HCT116 (cell line): ENCODE results near the gene RAP1A. TPM values are rescaled to one million over a fixed set of nuclear protein-coding genes. Genes with fewer than 3 reads are reported as not detected.

Experiments
- ATAC-seq: fragments of 200-7000 bp; cut with Tn5 transposase; 2 replicates; pipeline ENCODE4 v1.9.1; 2020; ENCODE audit warnings: mild to moderate bottlenecking, moderate library complexity
- BruUV-seq: library from RNA; stranded (reverse); fragments of 400-500 nt; replicated peaks from 2 replicates; lab custom pipeline; 2021; lab: Mats Ljungman, UMichigan
- CTCF ChIA-PET: fragments of 300-600 bp; sonication (Branson Sonifier 250); formaldehyde crosslinking; loops from one replicate; lab custom pipeline; 2021; ENCODE audit warnings: antibody characterized with exemption; lab: Charles Lee
- POLR2A ChIA-PET: fragments of 300-600, 350-600 bp; sonication (Branson Sonifier 250); formaldehyde crosslinking; loops from one replicate; lab custom pipeline; 2021; ENCODE audit warnings: antibody characterized with exemption; lab: Charles Lee
- RAD21 ChIA-PET, 2 experiments: fragments of 300-600 bp; sonication (Branson Sonifier 250); formaldehyde crosslinking; loops; one replicate each; lab custom pipeline; 2023; ENCODE audit warnings: low total read pairs in 2 of 2; ENCODE audit not compliant: uncharacterized antibody in 2 of 2, unreplicated experiment in 2 of 2, low non-redundant PET in 1 of 2; lab: Charles Lee
- DNase-seq: peaks from one replicate; pipeline ENCODE4 v3.0.0-alpha.2; 2010; ENCODE audit warnings: low read depth, low spot score
- H2AFZ ChIP-seq: fragments of 200-600 bp; shearing (Covaris generic), sonication (generic); 2 replicates; pipeline ENCODE4 v1.6.1; 2017; ENCODE audit warnings: low read depth, mixed run types, mixed read lengths, antibody characterized with exemption, low read length; ENCODE audit not compliant: poor library complexity, severe bottlenecking
- H3K27ac ChIP-seq: 2 replicates; pipeline ENCODE4 v1.5.1; 2012; ENCODE audit warnings: low read depth, low read length
- H3K27me3 ChIP-seq: fragments of 200-600 bp; sonication (generic); 2 replicates; pipeline ENCODE4 v1.6.1; 2016; ENCODE audit warnings: mixed run types, low read length, mixed read lengths; ENCODE audit not compliant: insufficient read depth
- H3K36me3 ChIP-seq, 2 experiments: fragments of 200-500 bp in 1 of 2; fragments of 200-600 bp in 1 of 2; sonication (Bioruptor generic) in 1 of 2; sonication (generic) in 1 of 2; 2 replicates each; pipeline versions ENCODE4 v1.5.1 to v1.6.1; 2014 to 2016; ENCODE audit warnings: low read length in 2 of 2, inconsistent platforms in 1 of 2, mixed read lengths in 1 of 2, mixed run types in 1 of 2; ENCODE audit not compliant: insufficient read depth in 2 of 2, control insufficient read depth in 1 of 2
- H3K4me1 ChIP-seq, 2 experiments: fragments of 200-600 bp in 1 of 2; sonication (generic) in 1 of 2; 2 replicates each; pipeline versions ENCODE4 v1.5.1 to v1.6.1; 2012 to 2017; ENCODE audit warnings: low read length in 2 of 2, inconsistent platforms in 1 of 2, mild to moderate bottlenecking in 1 of 2, mixed read lengths in 1 of 2, mixed run types in 1 of 2, moderate library complexity in 1 of 2; ENCODE audit not compliant: insufficient read depth in 2 of 2, control insufficient read depth in 1 of 2
- H3K4me2 ChIP-seq: fragments of 200-600 bp; sonication (generic); 2 replicates; pipeline ENCODE4 v1.6.1; 2017; ENCODE audit warnings: mixed run types, low read length, mixed read lengths
- H3K4me3 ChIP-seq, 2 experiments: fragments of 200-600 bp in 1 of 2; sonication (generic) in 1 of 2; replicated peaks in 1 of 2; 2 replicates each; pipeline ENCODE4 v1.5.1; 2011 to 2016; ENCODE audit warnings: low read length in 2 of 2, control low read depth in 1 of 2, low read depth in 1 of 2, mild to moderate bottlenecking in 1 of 2, mixed read lengths in 1 of 2, mixed run types in 1 of 2
- H3K79me2 ChIP-seq: fragments of 200-600 bp; sonication (generic); 2 replicates; pipeline ENCODE4 v1.6.1; 2017; ENCODE audit warnings: mild to moderate bottlenecking, mixed run types, low read length, moderate library complexity, mixed read lengths; ENCODE audit not compliant: insufficient read depth
- H3K9ac ChIP-seq: fragments of 200-600 bp; sonication (generic); 2 replicates; pipeline ENCODE4 v1.6.1; 2016; ENCODE audit warnings: low read length, mixed read lengths
- H3K9me2 ChIP-seq: fragments of 200-600 bp; sonication (generic), shearing (Covaris generic); 2 replicates; pipeline ENCODE4 v1.6.1; 2017; ENCODE audit warnings: mixed run types, mild to moderate bottlenecking, moderate library complexity; ENCODE audit not compliant: insufficient read depth
- H3K9me3 ChIP-seq, 2 experiments: fragments of 200-500 bp in 1 of 2; fragments of 200-600 bp in 1 of 2; sonication (Bioruptor generic) in 1 of 2; sonication (generic) in 1 of 2; 2 replicates each; pipeline ENCODE4 v1.6.1; 2014 to 2017; ENCODE audit warnings: low read length in 2 of 2, mixed read lengths in 2 of 2, inconsistent platforms in 1 of 2, low read depth in 1 of 2, mild to moderate bottlenecking in 1 of 2, mixed run types in 1 of 2, moderate library complexity in 1 of 2; ENCODE audit not compliant: control insufficient read depth in 1 of 2, insufficient read depth in 1 of 2
- H4K20me1 ChIP-seq: fragments of 200-600 bp; sonication (generic), shearing (Covaris generic); 2 replicates; pipeline ENCODE4 v1.6.1; 2017; ENCODE audit warnings: mixed run types, mild to moderate bottlenecking, moderate library complexity; ENCODE audit not compliant: insufficient read depth
- ATF3 ChIP-seq: IDR thresholded peaks from 2 replicates; pipeline ENCODE4 v1.6.1; 2012
- CEBPB ChIP-seq: IDR thresholded peaks from 2 replicates; pipeline ENCODE4 v1.6.1; 2012; ENCODE audit warnings: low read depth
- FOSL1 ChIP-seq: IDR thresholded peaks from 2 replicates; pipeline ENCODE4 v1.6.1; 2012; ENCODE audit warnings: low read depth
- POLR2AphosphoS5 ChIP-seq: IDR thresholded peaks from 2 replicates; pipeline ENCODE4 v1.6.1; 2011; ENCODE audit warnings: mild to moderate bottlenecking, low read depth, low read length, moderate library complexity
- ZFX ChIP-seq: fragments of 450-650 bp; IDR thresholded peaks from 2 replicates; pipeline ENCODE4 v1.6.1; 2017
- intact Hi-C: fragments of 100-400 bp; cut with micrococcal nuclease; formaldehyde crosslinking; loops from 2 replicates; pipeline ENCODE4 v1.10.0; 2022
- total RNA-seq: library from RNA; stranded (reverse); gene quantifications from one replicate; pipeline ENCODE4 v1.2.1, GENCODE V29; 2021; ENCODE audit not compliant: unreplicated experiment
- TF ChIP-seq, protein P1 (sequence below): IDR thresholded peaks from 2 replicates; pipeline ENCODE4 v1.6.1; 2012

The RAP1A gene
- total RNA-seq, 1 experiment from 2014 or later: 46.2 TPM

GRCh38 chr1:111737216-111738132 lies 117.9 kb downstream of the RAP1A start (continued):
- TF ChIP-seq POLR2AphosphoS5 (no peak), CEBPB (no peak)
- TF ChIP-seq, all 23 proteins: peak for 0

DNA sequence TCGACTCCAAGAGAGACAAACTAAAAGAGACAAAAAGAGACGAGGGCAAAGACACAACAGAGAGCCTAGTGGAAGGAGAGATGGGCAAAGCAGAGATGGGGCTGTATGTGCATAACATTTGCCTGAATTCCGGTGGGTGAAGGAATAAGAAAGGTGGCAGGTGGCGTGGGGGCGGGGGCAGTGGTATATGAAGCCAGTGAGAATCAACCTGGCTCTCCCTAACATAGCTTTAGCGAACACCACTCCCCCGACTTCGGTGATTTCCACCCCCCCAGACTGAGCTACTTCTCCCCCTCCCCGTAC lies 118.5 kb downstream of the RAP1A start:
- Histone ChIP-seq H3K27ac (peak overlapping the region; percentile 96; the same call in 1 of the 2 replicates), H3K27me3 (no peaks in the 10 kb centered on the region), H3K9me2 (no peaks in the 10 kb centered on the region), H3K9me3 (no peaks in the 10 kb centered on the region), H3K79me2 (no peaks in the 10 kb centered on the region), H4K20me1 (no peaks in the 10 kb centered on the region), H3K36me3 (no peaks in the 10 kb centered on the region), H2AFZ (no peak overlapping the region), H3K4me1 (peaks cover 15 to 28% of the 10 kb centered on the region in 2 experiments; a peak in 3 of 4 replicates), H3K4me3 (peak overlapping the region; percentile 53 to 59), H3K4me2 (peak overlapping the region; percentile 81), H3K9ac (peak overlapping the region; percentile 49)
- no TSS peak for BruUV-seq
- ChIA-PET POLR2A (interaction anchor here (1.2 kb wide), 1 partner anchor 9 kb away, joined by 5 read pairs; no protein-coding TSS in a partner anchor), CTCF (interaction anchor here (1.3 to 2.5 kb wide), 4 partner anchors 9 to 256 kb away, joined by 3 to 22 read pairs (median 8); no protein-coding TSS in a partner anchor), RAD21 (interaction anchor here in 1 of 2 experiments (0.6 to 1.1 kb wide), 2 partner anchors 9 to 76 kb away, joined by 3 read pairs; no protein-coding TSS in a partner anchor)
- no peak for DNase-seq
- ATAC-seq: no peak
- TF ChIP-seq ATF3 (no peak), FOSL1 (no peak), ZFX (no peak)
- TF ChIP-seq, protein P1, sequence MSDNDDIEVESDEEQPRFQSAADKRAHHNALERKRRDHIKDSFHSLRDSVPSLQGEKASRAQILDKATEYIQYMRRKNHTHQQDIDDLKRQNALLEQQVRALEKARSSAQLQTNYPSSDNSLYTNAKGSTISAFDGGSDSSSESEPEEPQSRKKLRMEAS: no peak
- intact Hi-C loops: no loop called here
